ENCODE results near the gene NKX6-2.

GRCh38 chr10:132802694-132803320, 16.9 kb upstream of the NKX6-2 start:
- TF ChIP-seq CTCF (IDR thresholded peaks at IDR 0.05) (no peak), POLR2A (IDR thresholded peaks at IDR 0.05) (no peak)
